ENCODE measurements around the gene OSBPL10.

OSBPL10 gene

GRCh38 chr3:31921837-31922236 lies 59.2 kb downstream of the OSBPL10 start:
- ATAC-seq: no peak

GRCh38 chr3:31920310-31920709 lies 60.8 kb downstream of the OSBPL10 start:
- no peak for ATAC-seq

DNA sequence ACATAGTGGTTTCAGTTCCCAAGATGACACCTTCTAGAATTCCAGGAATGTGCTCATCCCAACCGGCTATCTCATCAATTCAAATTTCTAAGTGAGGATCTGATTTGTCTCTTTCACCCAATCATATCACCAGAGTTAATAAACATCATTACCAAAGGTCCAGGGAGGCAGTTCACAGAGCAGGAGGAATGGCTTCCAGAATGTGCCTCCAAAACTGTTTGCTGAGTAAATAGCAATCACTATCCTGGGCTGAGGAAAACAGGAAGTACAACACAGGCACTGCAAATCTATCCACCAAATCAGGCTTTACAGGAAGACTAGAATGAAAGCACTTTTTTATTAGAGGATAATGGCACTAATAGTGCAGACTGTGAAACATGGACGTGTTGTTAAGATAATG lies 61.5 kb downstream of the OSBPL10 start:
- ATAC-seq: no peak

GRCh38 chr3:31918179-31919150 lies 62.6 kb downstream of the OSBPL10 start:
- peak; percentile 64 to 79 for ATAC-seq

DNA sequence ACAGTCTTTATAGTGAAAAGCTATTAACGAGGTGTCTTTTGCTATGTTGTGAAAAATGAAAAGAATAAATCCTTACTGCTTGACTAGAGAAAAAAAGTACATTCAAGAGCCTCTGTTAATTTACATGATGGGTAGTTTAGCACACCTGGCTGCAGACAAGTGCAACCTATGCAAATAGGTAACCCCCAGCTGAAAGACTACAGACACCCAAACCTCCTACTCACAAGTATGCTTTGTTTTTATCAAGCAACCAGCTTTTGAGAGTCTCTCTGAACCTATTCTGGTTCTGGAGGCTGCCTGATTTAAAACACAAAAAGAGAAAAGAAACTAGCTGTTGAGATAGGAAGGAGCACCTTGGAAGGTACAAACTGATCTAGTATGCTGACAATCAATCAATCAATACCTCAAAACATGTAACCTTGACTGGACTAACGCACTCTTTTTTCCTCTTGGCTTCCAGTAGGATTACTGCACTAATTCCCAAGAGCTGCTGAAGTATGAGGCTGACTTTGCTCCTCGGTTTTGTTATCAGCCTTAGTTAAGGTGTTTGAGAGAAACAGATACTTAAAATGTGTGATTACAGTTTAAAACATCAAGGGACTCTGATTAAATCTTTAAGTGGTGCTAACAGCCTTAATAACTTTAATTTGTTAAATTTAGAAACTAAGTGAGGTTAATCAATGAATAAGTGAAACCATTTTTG lies 63.6 kb downstream of the OSBPL10 start:
- ATAC-seq: no peak

- ATAC-seq: no peak
Measured at GRCh38 chr3:31911643-31912042, 69.4 kb downstream of the OSBPL10 start.

- no peak for ATAC-seq
Measured at GRCh38 chr3:31911124-31911523, 69.9 kb downstream of the OSBPL10 start.

DNA sequence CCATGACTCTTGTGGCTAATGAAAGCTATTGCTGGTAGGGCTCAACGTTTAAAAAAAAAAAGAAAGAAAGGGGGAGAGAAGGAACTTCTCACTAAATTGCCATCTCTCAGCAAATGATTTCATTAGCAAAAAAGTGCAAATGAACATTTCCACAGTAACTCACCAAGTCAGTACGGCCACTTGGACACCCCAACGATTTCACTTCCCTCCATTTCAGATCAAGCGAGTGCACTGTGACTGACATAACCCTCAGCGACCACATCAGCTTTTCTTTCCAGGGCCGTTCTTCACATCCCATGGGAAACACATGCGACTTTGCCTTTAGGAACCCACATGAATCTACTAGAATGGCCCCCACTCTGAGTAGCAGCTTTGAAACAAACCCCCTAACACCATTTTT lies 71.6 kb downstream of the OSBPL10 start:
- ATAC-seq: no peak

- no peak for ATAC-seq
Measured at GRCh38 chr3:31908391-31909097, 72.5 kb downstream of the OSBPL10 start.

GRCh38 chr3:31906182-31906581 lies 74.9 kb downstream of the OSBPL10 start:
- ATAC-seq: no peak

DNA sequence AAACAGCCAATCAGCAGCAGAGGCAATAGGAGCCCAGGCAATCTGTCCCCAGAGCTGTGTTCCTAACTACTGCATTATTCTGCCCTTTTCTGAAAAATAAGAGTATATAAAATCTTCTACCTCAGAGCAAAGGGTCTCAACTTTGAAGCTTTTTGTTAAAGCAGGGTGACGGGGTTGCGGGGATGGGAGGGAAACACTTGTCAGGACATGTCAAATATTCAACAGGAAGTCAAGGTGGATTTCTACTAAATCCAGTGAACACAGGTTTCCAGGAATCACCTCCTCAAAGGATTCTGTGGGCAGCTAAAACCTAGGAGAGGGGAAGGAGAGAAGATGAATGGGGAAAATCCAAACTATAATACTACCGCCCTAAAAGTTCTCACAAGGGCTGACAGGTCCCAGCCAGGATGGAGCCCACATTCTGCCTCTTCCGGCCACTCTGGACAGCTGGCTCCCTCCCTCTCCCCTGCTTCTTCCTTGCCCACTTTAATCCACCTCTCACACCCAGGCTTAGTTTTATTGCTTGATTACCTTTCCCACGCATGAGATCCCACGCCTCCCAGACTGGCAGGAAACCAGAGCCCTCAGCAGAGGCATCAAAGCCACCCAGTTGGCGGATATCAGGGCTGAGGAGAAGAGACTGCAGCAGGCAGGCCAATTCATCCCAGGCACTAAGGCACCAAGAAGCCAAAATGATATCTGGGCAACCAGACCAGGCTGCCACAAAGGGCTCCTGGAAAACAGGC lies 77.2 kb downstream of the OSBPL10 start:
- no peak for ATAC-seq

DNA sequence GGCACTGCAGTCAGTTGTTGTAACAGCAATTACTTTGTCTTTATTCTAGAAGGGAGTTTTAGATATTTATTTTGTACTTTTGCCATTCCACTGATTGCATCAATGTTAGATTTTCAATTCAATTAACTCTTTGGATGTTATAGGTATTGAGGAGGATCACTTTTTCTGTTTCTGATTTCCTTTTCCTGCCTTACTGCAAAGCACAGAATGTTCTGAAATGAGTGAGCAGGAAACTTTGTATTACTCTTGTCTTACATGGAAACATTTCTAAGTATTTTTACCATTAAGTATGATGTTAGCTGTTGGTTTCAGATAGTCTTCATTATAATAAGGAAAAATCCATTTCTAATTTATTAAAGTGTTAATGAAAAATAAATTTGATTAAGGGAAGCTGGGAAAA lies 80.5 kb downstream of the OSBPL10 start:
- no peak for ATAC-seq

DNA sequence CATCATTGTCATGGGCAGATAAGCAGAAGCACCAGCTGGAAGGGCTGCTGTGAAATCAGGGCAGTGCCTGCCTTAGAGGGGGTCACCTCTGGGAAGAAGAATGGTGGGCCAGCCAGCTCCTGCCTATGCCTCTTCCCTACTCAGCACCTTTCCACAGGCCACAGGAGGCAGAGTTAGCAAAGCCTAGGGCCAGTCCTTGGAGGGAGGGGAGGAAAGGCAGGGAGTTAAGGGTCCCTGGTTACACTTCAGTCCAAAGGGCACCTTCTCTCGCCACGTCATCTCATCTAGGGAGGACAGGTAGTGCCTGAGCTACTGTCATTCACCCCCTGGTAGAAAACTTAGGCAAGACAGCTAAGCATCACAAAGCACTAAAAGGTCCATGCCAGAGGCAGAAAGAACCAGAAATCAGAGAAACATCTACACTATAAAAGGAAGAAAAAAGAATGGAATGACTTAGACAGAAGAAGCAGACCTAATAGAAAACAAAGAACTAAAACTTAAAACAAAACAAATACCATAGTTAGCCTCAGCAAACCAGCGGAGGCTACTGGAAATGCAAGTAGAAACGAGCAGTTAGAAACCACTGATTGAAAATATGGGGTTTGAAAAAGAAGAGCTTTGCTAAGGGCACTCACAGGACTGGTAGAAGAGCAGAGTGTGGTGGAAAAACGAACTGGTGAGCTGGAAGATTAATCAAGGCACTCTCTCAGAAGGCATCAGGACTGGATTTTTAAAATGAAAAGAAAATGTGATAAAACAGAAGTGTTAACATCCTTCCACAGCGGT lies 84.2 kb downstream of the OSBPL10 start:
- no peak for ATAC-seq

DNA sequence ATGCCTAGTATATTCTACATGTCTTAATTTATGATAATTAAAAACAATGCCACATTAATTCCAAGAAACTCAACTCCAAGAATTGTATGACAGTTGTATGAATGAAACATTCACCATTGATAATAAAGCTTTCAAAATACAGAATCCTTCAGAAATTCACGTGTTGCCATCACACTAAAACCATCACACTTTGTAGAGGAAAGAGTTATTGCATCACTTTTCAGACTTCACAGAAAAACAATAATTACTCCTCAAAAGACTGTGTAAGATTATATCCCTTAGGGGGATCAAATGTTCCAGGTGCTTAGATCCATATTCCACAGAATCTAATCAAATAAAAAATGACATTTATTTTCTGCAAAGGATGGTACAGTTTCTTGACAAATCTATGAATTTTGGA lies 85.0 kb downstream of the OSBPL10 start:
- no peak for ATAC-seq

DNA sequence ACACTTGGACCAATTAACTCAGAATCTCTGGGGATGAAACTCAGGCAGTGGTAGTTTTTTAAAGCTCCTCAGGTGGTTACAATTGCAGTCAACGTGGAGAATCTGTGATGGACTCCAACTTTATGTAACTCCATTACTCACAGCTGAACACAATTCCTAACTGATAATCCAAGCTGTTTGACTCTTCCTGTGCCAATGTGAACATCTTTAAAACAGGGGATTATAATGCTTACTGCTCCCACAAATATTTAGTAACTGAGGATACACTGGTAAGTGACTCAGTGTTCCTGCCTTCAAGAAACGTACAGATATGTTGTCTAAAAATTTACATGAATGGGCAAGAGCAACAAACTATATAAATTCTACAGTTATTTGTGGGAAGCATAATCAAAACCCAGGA lies 85.6 kb downstream of the OSBPL10 start:
- ATAC-seq: no peak

DNA sequence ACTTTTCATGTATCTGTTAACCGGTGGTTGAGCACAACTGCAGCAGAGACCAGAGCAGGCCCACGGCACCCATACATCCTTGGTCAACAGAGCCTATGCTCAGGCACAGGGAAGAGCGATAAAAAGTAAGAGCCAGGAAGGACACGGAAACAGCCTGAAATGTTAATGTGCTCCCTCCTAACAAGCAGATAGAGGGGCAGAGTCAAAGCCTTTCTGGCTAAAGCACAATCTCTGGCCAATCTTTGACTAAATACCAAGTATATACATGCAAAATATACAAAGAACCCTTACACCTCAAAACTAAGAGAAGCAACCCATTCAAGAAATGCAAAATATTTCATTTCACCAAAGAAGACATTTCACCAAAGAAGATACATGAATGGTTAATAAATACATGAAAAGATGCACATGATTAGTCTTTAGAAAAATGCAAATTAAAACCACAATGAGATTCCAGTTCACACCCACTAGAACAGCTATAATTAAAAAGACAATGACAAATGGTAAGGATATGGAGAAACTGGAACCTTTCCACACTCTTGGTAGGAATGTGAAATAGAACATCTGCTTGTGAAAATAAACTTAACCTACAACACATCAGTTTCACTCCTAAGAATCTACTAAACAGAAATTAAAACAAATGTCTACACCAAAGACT lies 88.0 kb downstream of the OSBPL10 start:
- no peak for ATAC-seq

GRCh38 chr3:31892500-31892899 lies 88.6 kb downstream of the OSBPL10 start:
- ATAC-seq: no peak

DNA sequence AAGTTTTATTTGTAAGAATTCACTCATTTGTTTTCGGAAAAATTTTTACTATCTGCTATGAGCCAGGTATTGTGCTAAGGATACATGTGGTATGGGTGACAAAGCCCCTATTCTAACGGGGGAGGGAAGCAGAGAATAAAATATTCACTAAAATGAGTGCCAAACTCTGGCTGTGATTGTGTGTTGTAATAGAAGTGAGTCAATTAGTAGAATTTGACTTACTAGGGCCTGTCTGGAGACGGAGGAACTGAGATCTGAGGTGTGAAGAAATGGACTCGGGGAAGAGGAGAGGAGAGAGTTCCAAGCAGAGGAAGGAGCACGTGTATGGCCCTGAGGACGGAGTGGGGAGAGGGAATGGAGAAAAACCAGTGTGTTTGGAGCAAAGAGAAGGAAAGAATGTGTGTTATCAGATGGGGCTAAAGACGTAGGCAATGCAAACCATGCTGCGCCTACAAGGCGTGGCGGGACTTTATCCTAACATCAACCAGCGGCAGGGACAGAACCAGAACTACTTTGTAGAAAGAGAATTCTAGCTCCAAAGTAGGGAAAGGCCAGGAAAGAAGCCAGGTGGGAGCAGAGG lies 89.1 kb downstream of the OSBPL10 start:
- no peak for ATAC-seq

DNA sequence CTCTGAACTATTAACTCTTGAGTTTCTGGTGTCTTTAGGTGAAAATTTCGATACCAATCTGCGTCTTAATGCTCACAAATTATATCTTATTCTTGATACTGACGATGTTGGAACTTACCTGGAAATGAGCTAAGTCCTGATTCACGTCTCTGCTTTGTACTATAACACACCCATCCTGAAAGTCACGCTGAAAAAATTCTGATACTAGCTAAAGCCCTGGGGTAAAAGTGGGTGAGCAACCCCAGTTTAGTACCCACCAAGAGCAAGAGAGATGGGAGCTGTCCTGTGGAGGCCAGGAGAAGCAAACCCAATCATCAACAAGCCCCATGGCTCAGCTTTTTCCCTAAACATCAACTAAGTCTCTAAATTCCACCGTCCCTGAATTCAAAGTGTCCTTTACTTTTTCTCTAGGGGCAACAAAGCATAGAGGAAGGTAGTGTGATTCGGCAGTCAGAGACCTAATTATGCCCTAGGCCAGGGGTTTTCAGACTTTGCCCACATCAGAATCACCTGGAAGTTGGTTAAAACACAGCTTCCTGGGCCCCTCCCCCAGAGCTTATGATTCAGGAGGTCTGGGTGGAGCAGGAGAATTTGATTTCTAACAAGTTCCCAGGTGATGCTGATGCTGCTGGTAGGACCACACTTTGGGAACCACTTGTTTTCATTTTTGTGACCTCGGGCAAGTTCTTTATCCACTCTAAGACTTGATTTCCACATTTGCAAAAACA lies 90.2 kb downstream of the OSBPL10 start:
- no peak for ATAC-seq

- ATAC-seq: no peak
Measured at GRCh38 chr3:31890007-31890406, 91.1 kb downstream of the OSBPL10 start.
